ENCODE measurements around the gene TM2D3. TPM values are rescaled to one million over a fixed set of nuclear protein-coding genes. Genes with fewer than 3 reads are reported as not detected.
"Not testable (repeated sequence)": the region's sequence is repeated elsewhere in the genome, so short reads cannot be mapped to it uniquely, and the experiment has no call there.

Gene TM2D3
- total RNA-seq, 2 experiments from 2014 or later = 42.7 to 45.8 TPM

- POLR2A ChIA-PET = no interaction called here
- Mint-ChIP-seq H3K27me3 (no peaks in the 10 kb centered on the region), H3K27ac (no peak overlapping the region), H3K9me3 (no peaks in the 10 kb centered on the region), H3K4me3 (no peak overlapping the region), H3K4me1 (no peaks in the 10 kb centered on the region), H3K36me3 (no peaks in the 10 kb centered on the region)
- ATAC-seq (ENCODE audit: low read depth) (no peak), DNase-seq (no peak)
These were observed 18.8 kb downstream of the TM2D3 start for GRCh38 chr15:101633356-101633755.

DNA sequence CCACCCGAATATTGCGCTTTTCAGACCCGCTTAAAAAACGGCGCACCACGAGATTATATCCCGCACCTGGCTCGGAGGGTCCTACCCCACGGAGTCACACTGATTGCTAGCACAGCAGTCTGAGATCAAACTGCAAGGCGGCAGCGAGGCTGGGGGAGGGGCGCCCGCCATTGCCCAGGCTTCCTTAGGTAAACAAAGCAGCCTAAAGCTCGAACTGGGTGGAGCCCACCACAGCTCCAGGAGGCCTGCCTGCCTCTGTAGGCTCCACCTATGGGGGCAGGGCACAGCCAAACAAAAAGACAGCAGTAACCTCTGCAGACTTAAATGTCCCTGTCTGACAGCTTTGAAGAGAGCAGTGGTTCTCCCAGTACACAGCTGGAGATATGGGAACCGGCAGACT is 25.5 kb downstream of the TM2D3 start:
- ATAC-seq (ENCODE audit: low read depth); DNase-seq; H3K9me3 Mint-ChIP-seq; H3K4me3 Mint-ChIP-seq; POLR2A ChIA-PET; H3K27me3 Mint-ChIP-seq; H3K27ac Mint-ChIP-seq; H3K4me1 Mint-ChIP-seq: not testable (repeated sequence)
- peaks cover 22% of the 10 kb centered on the region for H3K36me3 Mint-ChIP-seq

DNA sequence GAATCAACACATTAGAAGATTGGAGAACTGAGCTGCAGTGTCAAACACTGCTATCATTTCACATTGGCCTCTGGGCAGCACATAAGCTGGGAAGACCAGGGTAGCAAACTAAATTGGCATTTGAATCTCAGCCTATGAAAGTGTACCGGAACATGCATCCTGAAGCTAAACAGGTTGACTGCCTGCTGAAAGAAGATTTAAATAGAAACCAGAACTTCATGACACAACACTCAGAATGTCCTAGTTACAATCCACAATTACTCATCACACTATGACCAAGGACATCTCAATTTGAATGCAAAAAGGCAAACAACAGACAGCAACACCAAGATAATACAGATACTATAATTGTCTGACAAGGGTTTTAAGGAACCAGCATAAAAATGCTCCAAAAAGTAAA is 26.2 kb downstream of the TM2D3 start:
- H3K27ac Mint-ChIP-seq = no peak overlapping the region
- H3K9me3 Mint-ChIP-seq = peaks cover 10% of the 10 kb centered on the region
- no peak overlapping the region for H3K4me3 Mint-ChIP-seq
- ATAC-seq (ENCODE audit: low read depth) = no peak
- DNase-seq = no peak
- H3K27me3 Mint-ChIP-seq = no peaks in the 10 kb centered on the region
- H3K4me1 Mint-ChIP-seq = peaks cover 3% of the 10 kb centered on the region
- H3K36me3 Mint-ChIP-seq = peaks cover 22% of the 10 kb centered on the region
- POLR2A ChIA-PET = no interaction called here

DNA sequence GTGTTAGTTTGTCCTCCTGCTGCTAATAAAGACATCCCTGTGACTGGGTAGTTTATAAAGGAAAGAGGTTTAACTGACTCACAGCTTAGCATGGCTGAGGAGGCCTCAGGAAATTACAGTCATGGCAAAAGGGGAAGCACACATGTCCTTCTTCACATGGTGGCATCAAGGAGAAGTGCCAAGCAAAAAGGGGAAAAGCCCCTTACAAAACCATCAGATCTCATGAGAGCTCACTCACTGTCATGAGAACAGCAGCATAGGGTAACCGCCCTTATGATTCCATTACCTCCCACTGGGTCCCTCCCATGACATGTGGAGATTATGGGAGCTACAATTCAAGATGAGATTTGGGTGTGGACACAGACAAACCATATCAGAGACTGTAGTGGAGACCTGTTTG is 27.0 kb downstream of the TM2D3 start:
- Mint-ChIP-seq H3K27me3 (no peaks in the 10 kb centered on the region), H3K4me3 (no peak overlapping the region), H3K27ac (no peak overlapping the region), H3K4me1 (peaks cover 4% of the 10 kb centered on the region), H3K36me3 (peaks cover 22% of the 10 kb centered on the region), H3K9me3 (peaks cover 10% of the 10 kb centered on the region)
- DNase-seq (no peak), ATAC-seq (ENCODE audit: low read depth) (no peak)
- POLR2A ChIA-PET = no interaction called here

- no peak for DNase-seq
- H3K9me3 Mint-ChIP-seq = peaks cover 10% of the 10 kb centered on the region
- H3K27me3 Mint-ChIP-seq = no peaks in the 10 kb centered on the region
- no peak overlapping the region for H3K27ac Mint-ChIP-seq
- POLR2A ChIA-PET = no interaction called here
- no peak for ATAC-seq (ENCODE audit: low read depth)
- H3K36me3 Mint-ChIP-seq = peaks cover 22% of the 10 kb centered on the region
- no peak overlapping the region for H3K4me3 Mint-ChIP-seq
- peaks cover 4% of the 10 kb centered on the region for H3K4me1 Mint-ChIP-seq
These were observed 28.5 kb downstream of the TM2D3 start for GRCh38 chr15:101623367-101624304.

GRCh38 chr15:101621961-101622360 is 30.2 kb downstream of the TM2D3 start:
- Mint-ChIP-seq H3K27me3 (no peaks in the 10 kb centered on the region), H3K36me3 (peaks cover 22% of the 10 kb centered on the region), H3K4me3 (no peak overlapping the region), H3K4me1 (peaks cover 4% of the 10 kb centered on the region), H3K27ac (no peak overlapping the region), H3K9me3 (peaks cover 10% of the 10 kb centered on the region)
- DNase-seq (no peak), ATAC-seq (ENCODE audit: low read depth) (no peak)
- POLR2A ChIA-PET = no interaction called here

GRCh38 chr15:101620671-101621070 is 31.5 kb downstream of the TM2D3 start:
- Mint-ChIP-seq H3K36me3 (peaks cover 18% of the 10 kb centered on the region), H3K4me1 (peaks cover 4% of the 10 kb centered on the region), H3K27ac (no peak overlapping the region), H3K4me3 (no peak overlapping the region), H3K9me3 (peaks cover 7% of the 10 kb centered on the region), H3K27me3 (no peaks in the 10 kb centered on the region)
- POLR2A ChIA-PET = no interaction called here
- ATAC-seq (ENCODE audit: low read depth) (no peak), DNase-seq (no peak)

- Mint-ChIP-seq H3K27me3 (no peaks in the 10 kb centered on the region), H3K9me3 (peaks cover 4% of the 10 kb centered on the region), H3K27ac (no peak overlapping the region), H3K4me3 (no peak overlapping the region), H3K36me3 (peaks cover 11% of the 10 kb centered on the region), H3K4me1 (peaks cover 4% of the 10 kb centered on the region)
- DNase-seq = no peak
- POLR2A ChIA-PET = no interaction called here
- ATAC-seq (ENCODE audit: low read depth) = no peak
These were observed 32.6 kb downstream of the TM2D3 start for GRCh38 chr15:101619615-101619865.

DNA sequence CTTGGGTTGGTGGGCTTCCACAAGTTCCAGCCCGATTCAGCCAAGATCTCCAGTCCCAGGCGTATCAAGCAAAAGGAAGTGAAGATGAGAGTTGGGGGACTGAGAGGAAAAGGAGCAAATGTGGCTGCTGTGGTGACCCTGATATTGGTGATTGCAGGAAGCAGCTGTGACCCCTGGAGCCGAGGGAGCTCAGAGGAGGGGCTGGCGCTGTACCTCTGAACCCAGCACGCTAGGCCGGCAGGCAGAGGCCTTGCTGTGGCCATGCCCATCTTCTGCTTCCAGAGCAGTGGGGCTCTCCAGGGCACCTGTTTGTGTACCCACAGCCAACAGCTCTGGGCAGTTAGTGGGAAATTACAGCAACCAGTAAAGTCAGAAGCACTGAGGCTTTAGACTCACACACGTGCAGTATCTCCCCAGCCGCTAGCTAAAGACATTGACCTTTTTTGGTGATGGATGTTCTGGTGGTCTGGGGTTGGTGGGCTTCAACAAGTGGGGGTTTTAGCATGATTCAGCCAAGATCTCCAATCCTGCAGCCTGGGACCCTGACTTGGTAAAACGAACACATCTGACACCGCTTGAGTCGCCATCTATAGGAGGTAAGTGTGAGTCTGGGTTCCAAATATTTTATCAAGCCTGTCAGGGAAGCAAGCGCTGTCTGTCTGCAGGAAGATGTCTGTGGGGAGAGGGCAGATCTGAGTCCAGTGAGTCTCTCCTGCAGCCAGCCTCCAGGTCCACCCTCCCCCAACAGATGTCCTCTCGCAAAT is 33.1 kb downstream of the TM2D3 start:
- peaks cover 8% of the 10 kb centered on the region for H3K36me3 Mint-ChIP-seq
- no peak for DNase-seq
- POLR2A ChIA-PET = no interaction called here
- H3K9me3 Mint-ChIP-seq = peaks cover 2% of the 10 kb centered on the region
- no peak overlapping the region for H3K27ac Mint-ChIP-seq
- no peak overlapping the region for H3K4me3 Mint-ChIP-seq
- no peaks in the 10 kb centered on the region for H3K27me3 Mint-ChIP-seq
- no peak for ATAC-seq (ENCODE audit: low read depth)
- H3K4me1 Mint-ChIP-seq = peaks cover 3% of the 10 kb centered on the region

GRCh38 chr15:101618076-101618475 is 34.1 kb downstream of the TM2D3 start:
- POLR2A ChIA-PET = no interaction called here
- ATAC-seq (ENCODE audit: low read depth) (no peak), DNase-seq (no peak)
- H3K4me3 Mint-ChIP-seq = no peak overlapping the region
- H3K4me1 Mint-ChIP-seq = peaks cover 2% of the 10 kb centered on the region
- H3K27me3 Mint-ChIP-seq = no peaks in the 10 kb centered on the region
- H3K36me3 Mint-ChIP-seq = peaks cover 2% of the 10 kb centered on the region
- H3K9me3 Mint-ChIP-seq = no peaks in the 10 kb centered on the region
- no peak overlapping the region for H3K27ac Mint-ChIP-seq

- POLR2A ChIA-PET = no interaction called here
- Mint-ChIP-seq H3K27ac (no peak overlapping the region), H3K9me3 (no peaks in the 10 kb centered on the region), H3K27me3 (no peaks in the 10 kb centered on the region), H3K4me3 (no peak overlapping the region), H3K36me3 (no peaks in the 10 kb centered on the region), H3K4me1 (peaks cover 2% of the 10 kb centered on the region)
- DNase-seq (no peak), ATAC-seq (ENCODE audit: low read depth) (no peak)
These were observed 34.7 kb downstream of the TM2D3 start for GRCh38 chr15:101617390-101617965.

DNA sequence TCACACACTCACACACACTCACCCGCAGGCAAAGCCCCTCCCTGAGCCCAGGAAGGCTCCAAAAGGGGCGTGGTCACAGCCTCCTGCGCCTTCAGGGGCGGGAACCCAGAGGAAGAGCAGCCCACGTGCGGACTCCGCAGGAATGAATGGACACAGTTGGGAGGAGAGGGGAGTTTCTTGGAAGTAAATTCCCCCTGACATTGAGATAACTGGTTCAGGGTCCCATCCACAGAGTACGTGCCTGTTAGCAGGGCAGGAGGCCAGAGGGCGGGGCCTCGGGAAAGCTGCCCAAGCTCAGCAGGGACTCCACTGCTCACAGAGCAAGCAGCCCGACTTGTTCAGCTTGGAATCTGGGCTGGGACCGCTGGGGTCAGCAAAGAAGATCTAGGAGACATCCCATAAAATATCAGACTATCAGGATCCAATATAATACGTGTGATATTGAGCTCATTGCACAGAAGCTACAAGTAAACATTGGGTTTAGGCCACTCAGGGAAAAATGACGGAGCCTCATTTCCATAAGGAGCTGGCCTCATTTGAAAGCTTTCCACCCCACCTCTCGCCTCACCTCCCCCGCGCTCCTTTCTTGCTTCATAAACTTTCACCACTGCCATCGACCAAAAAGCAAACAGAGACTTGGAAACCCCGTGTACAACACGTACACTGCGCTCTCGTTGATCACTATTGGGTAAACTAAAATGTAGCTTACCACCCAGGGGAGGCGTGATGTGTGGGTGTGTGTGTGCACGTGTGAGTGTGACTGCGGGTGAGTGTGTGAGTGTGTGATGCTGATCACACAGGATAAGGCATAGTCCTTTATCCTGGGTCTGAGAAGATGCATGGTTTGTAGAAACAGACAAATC is 36.0 kb downstream of the TM2D3 start:
- H3K27ac Mint-ChIP-seq = no peak overlapping the region

DNA sequence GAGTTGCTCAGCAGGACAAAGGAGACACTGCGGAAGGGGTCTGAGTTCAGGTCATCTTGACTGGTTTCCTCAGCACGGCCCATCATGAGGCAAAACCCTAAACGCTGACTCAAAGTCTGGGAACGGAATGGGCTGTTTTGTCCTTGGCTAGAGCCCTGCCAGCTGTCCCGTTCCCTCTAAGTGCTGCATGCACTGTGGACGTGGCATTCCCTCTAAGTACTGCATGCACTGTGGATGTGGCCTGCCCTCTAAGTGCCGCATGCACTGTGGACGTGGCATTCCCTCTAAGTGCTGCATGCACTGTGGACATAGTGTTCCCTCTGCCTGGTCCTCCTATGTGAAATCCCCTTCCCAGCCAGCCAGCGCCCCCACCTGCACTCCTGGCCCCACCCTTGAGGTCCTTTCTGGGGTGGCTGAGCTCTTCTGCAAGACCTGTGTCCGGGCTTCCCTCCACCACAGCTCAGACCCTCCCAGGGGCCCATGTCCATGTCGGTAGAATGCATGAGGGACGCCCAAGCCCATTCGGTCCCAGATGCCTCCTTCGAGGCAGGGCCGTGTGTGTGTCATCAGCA is 36.7 kb downstream of the TM2D3 start:
- DNase-seq = no peak

More for the DNA sequence above, 36.0 kb downstream of the TM2D3 start:
- ATAC-seq (ENCODE audit: low read depth) (no peak), DNase-seq (no peak)
- POLR2A ChIA-PET = no interaction called here
- H3K36me3 Mint-ChIP-seq = no peaks in the 10 kb centered on the region
- H3K4me3 Mint-ChIP-seq = no peak overlapping the region
- no peaks in the 10 kb centered on the region for H3K27me3 Mint-ChIP-seq
- H3K9me3 Mint-ChIP-seq = no peaks in the 10 kb centered on the region
- peaks cover 2% of the 10 kb centered on the region for H3K4me1 Mint-ChIP-seq

More for the DNA sequence above, 36.7 kb downstream of the TM2D3 start:
- H3K27ac Mint-ChIP-seq = no peak overlapping the region
- POLR2A ChIA-PET = no interaction called here
- no peaks in the 10 kb centered on the region for H3K36me3 Mint-ChIP-seq
- H3K4me1 Mint-ChIP-seq = no peaks in the 10 kb centered on the region
- H3K27me3 Mint-ChIP-seq = no peaks in the 10 kb centered on the region
- no peak for ATAC-seq (ENCODE audit: low read depth)
- no peak overlapping the region for H3K4me3 Mint-ChIP-seq
- no peaks in the 10 kb centered on the region for H3K9me3 Mint-ChIP-seq

Data from activated naive CD8-positive, alpha-beta T cell treated with anti-CD3 and anti-CD28 coated beads, Interleukin-2, amount 10 ng/mL, durations not matched to agents 7 days and 5 days (primary cell).